LNCaP clone FGC (cell line): ENCODE data around the gene LRP2.

Experiments used
- DNase-seq: peaks from one replicate; pipeline ENCODE4 v3.0.0-alpha.2; 2011; ENCODE audit warnings: low read depth
- H3K4me3 ChIP-seq: 2 replicates; pipeline ENCODE4 v1.5.1; 2011; ENCODE audit warnings: mild to moderate bottlenecking, low read depth, low read length, control low read depth
- CTCF ChIP-seq: IDR thresholded peaks from 2 replicates; pipeline ENCODE4 v1.5.1; 2012; ENCODE audit warnings: mild to moderate bottlenecking; ENCODE audit not compliant: control insufficient read depth, insufficient read depth; ENCODE audit errors: extremely low read depth

LRP2 gene

GRCh38 chr2:169086893-169087467 lies 275.4 kb downstream of the LRP2 start:
- H3K4me3 ChIP-seq, result no peak overlapping the region
- no peak for DNase-seq
- no peak for TF ChIP-seq CTCF

- DNase-seq, result no peak
- TF ChIP-seq CTCF, result no peak
- no peak overlapping the region for H3K4me3 ChIP-seq
Measured at GRCh38 chr2:169082995-169083394, 279.3 kb downstream of the LRP2 start.

- H3K4me3 ChIP-seq, result no peak overlapping the region
- no peak for DNase-seq
- no peak for TF ChIP-seq CTCF
Measured at GRCh38 chr2:169081551-169081950, 280.8 kb downstream of the LRP2 start.

GRCh38 chr2:169080250-169081069 lies 281.9 kb downstream of the LRP2 start:
- no peak for TF ChIP-seq CTCF
- H3K4me3 ChIP-seq, result no peak overlapping the region
- no peak for DNase-seq

- no peak overlapping the region for H3K4me3 ChIP-seq
- TF ChIP-seq CTCF, result no peak
- no peak for DNase-seq
Measured at GRCh38 chr2:169077674-169078240, 284.6 kb downstream of the LRP2 start.
